Occipital lobe (tissue), 2 donors: Measurements from ENCODE around the gene GAB1. TPM values are rescaled to one million over a fixed set of nuclear protein-coding genes. Genes with fewer than 3 reads are reported as not detected.

Experiments
- DNase-seq: peaks from one replicate; lab custom pipeline; 2025; lab: John Stamatoyannopoulos, UW
- total RNA-seq: library from RNA; depleted of rRNA; stranded (reverse); fragments of >200 nt; gene quantifications from one replicate; pipeline ENCODE4 v1.2.3, GENCODE V29; 2014

GAB1 gene
- total RNA-seq, 1 donor from 2014 or later = 25.9 TPM

DNA sequence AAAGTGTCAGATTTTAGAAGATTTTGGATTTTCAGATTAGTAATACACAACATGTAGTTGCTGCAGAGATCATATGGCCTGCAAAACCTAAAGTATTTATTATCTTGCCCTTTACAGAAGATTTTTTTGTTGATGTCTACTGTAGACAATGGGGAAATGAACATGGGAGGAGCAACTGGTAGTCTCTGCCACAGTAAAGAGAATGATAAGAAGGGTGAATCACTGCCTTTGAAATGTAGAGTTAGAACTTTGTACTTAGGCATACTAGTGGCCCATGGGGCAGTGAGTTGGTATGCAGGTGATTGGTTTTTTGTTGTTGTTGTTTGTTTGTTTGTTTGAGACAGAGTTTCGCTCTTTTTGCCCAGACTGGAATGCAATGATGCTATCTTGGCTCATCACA lies 50.1 kb downstream of the GAB1 start:
- no peak for DNase-seq

DNA sequence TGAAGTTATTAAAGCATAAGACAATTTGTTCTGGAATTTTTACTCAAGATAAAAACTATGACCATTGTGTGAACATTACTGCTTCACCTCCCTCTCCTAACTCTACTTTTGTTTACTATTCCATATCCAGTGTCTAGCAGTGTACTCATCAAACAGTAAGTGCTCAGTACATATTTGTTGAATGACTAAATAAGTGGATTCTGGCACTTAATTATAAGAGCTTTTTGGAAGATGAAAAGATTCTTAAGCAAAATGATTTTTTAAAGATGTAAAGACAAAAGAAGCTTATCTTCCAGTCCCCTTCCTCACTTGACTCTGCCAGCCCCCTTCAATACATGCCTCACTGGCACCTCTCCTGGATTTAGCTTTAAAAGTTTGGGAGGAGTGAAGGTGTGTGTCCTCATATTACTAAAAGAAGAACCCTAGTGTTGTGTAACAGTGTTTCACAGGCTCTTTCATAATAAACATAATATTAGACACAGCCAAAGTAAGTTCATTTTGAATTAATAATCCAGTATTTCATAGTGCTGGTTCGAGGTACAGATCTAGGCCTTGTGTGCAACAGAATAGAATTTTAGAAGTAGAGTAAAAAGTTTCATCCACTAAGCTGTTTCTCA lies 53.0 kb downstream of the GAB1 start:
- no peak for DNase-seq

DNA sequence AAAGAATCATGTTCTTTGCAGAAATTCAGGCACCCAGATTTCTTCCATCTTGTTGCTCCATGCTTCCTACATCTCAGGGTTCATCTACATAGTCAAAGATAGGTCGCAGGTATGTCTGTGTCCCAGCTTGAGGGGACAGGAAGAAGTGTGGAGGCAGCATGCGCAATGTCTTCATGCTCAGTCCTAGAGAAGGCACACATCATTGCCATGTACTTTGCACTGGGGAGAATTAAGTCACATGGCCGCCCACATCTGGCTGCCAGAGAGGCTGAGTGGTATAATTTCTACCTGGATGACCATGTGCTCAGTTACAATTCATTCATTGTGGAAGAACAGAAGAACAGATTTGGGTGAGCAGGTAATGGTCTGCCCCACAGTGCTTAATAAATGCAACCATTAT lies 54.1 kb downstream of the GAB1 start:
- DNase-seq = no peak

DNA sequence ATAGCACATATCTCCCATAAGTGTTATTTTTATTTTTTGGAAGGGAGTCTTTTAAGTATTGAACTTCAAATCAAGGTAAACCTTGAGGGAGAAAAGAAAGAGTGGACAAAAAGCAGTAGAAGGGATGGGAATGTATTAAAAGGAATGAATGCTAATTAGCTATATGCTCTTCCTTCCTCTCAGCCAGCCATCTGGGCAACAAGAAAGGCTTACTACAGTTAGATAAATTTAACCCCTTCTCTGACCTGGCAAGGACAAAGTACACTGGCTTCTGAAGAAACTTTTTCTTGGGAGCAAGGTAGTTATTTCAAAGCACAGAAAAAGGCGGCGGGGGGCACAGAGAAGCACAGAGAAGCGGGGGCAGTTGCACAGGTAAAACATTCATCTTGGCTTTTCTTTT lies 54.6 kb downstream of the GAB1 start:
- DNase-seq = no peak

DNA sequence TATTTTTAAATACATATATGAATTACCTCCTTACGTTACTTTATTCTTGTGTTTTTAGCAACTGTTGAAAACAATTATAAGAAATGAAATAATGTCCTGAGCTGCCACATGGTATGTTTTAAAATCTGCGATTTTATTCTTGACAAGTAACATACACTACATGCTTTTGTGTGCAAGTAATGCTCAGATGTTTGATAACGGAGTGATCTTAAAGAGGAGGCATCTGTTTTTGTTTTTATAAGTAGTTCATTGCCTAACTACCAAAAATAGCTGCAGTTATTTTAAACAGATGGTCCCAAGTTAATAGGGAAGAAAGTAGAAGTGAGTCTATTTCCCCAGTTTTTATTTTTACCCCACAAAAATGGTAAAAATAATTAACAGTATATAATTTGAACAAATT lies 55.2 kb downstream of the GAB1 start:
- no peak for DNase-seq

DNA sequence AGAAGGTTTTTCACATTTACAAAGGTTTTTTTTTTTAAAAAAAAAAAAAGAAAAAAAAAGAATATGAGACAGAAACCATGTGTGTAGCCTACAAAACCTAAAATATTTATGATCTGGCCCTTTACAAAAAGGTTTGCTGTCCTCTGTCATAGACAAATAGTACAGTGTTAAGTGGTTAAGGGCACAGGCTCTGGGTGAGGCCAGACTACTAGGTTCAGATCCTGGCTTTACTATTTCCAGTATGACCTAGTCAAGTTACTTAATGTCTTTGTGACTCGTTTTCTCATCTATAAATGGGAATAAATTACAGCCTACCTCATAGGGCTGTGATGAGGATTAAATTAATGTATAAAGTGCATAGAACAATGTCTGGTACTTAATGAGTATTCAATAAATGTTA lies 56.5 kb downstream of the GAB1 start:
- DNase-seq = no peak

DNA sequence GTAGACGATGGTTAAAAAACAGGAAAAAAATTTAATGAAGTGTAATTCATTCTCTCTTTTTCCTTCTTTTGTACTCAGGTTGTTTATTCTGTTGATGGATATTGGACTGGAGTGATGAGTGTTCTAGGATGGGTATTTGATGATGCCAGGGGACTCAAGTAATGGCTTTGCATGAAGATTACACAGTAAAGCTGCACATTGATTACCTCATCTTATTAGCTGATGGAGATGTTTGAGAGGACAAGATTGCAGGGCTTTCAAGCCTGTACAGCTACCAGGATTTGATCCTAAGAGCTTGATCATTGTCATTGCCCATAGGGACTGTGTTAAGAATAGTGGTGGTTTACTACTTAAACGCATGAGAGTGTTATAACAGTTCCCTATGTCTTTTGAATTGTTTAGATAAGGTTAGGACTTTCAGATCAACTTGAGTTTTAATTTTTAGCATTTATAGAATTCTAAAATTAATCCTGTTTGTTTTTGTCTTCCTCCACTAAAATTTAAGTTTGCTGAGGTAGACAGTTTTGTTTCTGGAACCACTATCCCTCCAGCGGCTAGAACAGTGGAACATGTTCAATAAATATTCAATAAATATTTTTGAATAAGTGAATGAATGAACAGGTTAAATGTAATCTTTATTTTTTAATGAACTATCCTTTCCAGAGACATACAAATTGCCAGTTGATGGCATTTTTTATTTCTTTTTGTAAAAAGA lies 58.2 kb downstream of the GAB1 start:
- no peak for DNase-seq

DNA sequence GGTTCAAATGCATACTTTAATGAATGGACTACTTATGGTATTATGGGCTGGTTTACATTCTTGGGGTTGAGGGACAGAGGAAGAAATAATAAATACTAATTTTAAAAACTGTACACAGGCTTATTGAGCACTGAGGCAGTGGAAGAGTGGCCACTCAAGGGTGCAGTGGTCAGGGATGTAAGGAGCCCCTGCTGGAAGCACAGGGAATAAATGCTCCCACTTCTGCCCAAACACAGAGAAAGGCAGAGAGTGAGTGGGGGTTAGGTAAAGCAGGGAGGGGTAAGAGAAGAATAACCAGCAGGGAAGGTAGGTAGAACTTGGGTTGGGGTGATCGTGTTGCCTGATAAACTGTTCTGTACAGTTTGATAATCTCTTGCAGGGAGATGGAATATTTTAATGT lies 60.0 kb downstream of the GAB1 start:
- no peak for DNase-seq

DNA sequence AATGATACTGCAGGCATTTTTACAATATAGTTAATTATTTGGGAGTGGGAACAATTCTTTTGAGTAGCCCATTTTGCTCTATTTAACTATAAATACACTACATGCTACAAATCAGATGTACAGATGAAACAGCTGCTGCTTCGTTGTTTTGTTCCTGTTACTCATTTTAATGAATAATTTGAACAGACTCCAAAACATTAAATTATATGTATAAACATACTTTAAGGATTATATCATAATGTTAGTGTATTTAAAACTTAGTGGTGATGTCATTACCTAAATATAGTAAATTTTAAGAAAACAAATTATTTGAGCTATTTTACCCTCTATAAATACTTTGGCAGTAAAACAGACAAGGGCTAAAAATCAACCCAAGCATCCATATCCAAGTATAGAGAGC lies 60.7 kb downstream of the GAB1 start:
- no peak for DNase-seq

DNA sequence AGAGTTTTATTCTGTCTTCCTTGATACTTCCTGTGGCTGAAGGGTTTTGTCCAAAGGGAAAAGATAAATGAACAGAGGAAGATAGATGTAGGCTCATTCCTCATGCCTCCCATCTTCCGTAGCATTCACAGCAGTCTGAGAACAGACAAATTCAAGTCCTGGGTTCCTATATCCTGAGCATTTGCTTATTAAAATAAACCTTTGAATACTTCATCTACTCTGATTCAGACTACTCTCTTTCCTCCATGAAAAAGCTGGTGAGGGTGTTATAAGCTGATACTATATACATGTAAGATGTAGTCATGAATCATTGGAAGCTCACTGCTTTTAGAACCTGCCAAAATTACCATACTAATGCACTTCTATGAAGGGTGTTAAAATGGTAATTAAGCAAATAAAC lies 61.2 kb downstream of the GAB1 start:
- no peak for DNase-seq

DNA sequence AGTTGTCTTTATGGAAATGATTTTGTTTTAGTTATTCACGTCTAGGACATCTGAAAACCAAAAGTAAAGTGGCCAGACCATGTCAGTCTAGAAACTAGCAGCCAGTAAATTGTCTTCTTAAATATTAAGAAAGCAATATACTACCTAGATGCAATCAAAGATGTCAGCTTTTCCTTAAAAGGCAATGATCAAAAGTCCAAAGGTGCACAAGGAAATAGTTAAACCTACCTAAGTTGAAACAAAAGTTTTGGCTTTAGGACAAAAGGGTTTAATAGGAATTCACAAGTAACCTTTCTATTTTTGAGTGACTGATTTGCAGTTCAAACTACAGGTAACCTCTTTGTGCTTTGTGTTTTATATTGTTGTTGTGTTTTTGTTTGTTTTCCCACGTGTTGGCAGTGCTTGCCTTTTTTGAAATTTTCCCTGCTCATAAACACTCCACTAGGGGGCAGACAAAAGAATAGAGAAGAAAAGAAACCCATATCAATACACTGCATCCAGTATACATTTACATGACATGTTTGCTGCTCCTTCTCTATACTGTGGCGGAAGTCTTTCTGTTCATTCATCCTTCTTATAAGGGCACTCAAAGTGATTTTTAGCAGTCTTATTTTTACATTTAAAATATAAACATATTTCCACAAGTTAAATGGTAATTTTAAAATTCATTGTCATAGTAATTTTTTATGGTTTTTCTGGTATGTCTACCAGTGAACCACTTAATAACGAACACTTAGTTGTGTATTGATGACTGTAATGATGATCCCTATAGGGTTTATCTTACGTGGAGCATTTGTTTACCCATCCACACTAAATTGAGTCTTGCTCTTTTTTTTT lies 62.7 kb downstream of the GAB1 start:
- no peak for DNase-seq

DNA sequence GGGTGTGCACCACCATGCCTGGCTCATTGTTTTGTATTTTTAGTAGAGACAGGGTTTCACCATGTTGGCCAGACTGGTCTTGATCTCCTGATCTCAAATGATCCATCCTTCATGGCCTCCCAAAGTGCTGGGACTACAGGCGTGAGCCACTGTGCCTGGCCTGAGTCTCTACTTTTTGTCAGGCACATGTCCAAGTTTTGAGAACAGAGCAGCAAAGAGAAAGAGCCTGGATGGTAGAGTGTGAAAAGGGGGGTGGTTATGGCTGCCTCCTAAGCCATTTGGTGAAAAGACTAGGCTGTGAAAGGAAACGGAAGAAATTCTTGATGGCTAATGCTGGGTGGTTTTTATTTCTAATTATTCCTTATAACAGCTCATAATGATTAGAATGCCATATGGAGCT lies 63.4 kb downstream of the GAB1 start:
- no peak for DNase-seq

DNA sequence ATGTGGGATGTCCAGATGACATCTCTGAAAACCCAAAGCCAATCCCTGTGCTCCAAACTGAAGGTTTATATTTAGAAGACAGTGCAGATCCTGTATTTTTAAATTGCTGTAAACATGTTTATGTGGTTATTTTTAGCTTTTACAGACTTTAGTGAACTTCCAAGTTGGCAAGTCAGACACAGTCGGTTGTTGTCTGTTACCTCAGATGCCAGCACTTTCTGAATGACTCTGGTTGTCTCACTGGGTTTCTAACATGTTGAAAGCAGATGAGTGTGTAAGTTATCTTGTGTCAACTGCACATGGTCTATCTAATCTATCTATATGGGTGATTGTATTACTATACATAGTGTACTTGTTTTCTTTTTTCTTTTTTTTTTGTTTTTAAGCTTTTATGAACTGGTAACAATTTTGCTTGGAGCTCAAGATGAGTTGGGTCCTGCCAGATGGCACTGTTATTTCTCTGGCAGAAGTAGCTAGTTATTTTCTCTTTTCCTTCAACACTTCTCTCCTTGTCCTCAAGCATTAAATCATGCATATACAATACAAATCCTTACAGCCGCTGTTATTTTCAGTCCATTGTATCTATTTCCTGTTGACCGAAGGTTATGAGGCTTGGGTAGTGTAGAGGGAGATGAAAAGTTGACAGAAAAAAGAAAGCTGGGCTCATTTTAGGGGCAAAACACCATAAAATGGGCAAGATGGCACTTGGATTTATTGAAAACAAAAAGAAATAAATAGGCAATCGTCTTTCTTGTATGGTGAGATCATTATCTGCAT lies 66.3 kb downstream of the GAB1 start:
- DNase-seq = no peak

DNA sequence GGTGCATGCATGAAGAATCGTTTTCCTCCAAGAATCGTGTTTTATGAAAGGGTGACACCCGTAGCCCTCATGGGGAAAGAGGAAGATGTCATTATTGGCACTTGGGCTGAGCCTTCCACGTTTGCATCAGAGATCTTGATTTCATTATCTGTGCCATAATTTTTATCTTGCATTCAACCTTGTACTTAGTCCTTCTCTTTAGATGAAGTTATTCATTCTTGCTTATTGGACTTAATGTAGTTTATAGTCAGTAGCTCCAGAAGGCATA lies 66.8 kb downstream of the GAB1 start:
- DNase-seq = no peak

DNA sequence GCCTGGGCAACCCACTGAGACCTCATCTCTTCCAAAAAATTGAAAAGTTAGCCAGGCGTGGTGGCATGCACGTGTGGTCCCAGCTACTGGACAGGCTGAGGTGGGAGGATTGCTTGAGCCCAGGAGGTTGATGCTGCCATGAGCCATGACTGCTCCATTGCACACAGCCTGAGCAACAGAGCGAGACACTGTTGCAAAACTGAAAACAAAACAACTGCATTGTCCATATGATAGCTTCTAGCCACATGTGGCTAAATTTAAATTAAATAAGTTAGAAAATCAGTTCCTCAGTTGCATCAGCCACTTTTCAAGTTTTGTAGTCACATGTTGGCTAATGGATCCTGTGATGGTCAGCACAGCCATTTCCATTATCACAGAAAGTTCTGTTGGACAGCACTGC lies 67.9 kb downstream of the GAB1 start:
- DNase-seq = no peak

DNA sequence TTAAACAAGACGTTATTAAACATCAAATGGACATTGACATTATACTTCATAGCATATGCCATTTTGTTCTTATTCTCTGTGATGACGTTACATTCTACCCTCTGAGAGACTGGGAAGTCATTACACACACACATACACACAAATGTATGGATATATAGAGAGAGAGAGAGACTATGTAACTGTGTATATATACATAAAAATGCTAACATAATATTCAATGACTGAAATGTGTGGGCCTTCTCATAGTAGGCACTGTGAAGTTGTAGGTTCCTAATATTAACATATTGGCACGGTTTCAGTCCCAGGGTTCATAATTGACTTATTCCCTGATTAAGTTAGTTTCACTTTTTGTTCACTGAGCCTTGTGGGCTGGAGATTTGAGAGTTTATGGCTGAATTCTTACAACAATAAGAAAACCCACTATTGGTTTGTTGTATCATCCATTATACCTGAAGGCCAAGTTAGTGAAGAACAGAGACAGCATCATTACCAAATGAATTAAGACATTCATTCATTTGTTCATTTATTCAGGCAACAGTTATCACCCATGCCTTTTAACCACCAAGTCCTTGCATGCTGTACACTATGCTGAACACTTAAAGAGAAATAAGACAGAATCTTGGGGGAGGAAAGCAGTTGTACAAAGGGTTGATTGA lies 68.5 kb downstream of the GAB1 start:
- DNase-seq = no peak

DNA sequence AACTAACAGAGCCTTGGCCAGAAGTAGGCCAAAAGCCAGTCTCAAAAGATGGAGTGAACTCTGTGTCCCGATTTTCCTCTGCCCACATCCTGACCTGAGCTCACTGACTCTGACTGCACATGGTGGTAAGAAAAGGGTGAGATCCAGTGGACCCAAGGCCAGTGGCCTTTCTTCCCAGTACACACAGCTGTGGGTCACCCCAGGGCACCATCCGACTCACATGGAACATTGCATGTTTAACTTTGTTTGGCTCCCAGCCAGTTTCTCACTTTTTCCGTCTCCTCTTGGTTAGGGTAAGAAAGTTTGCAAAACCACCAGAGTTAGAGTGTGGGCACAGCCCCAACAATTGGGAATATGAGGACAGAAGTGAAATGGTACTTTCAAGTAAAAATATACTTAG lies 69.8 kb downstream of the GAB1 start:
- no peak for DNase-seq

DNA sequence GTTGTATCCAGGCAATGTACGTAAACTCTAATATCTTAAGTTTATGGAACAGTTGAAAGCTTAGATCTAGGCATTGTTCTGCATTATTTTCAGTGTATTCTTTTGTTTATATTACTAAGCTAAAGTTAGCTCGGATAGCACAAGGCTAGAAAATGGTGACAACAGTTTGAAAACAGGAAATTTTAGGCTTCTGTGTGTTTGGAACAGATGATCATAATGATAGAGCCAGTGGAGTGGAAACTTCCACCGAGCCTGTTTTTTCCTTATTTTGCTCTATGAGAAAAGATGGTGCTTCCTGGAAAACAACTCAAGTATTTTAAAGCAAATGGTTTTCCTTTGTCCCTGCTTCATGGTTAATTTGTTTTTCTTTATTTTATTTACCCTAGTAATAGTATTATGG lies 70.8 kb downstream of the GAB1 start:
- DNase-seq = no peak

DNA sequence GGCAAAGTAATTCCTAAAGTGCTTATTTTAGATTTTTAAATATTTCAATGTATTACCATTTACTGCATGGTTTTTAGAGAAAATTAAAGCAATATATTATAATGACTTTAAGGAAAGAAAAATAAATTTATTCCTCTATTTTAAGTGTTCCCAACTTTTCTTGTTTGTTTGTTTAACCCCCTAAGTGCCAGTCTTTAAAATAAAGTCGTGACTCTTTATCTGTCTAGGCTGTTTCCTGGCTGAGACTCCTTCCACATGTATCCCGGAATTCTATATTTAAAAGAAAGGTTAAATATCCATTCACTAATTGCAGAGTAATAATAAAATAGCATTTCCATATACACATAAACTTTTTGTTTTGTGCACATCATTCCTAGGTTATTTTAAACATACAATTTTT lies 71.2 kb downstream of the GAB1 start:
- no peak for DNase-seq

DNA sequence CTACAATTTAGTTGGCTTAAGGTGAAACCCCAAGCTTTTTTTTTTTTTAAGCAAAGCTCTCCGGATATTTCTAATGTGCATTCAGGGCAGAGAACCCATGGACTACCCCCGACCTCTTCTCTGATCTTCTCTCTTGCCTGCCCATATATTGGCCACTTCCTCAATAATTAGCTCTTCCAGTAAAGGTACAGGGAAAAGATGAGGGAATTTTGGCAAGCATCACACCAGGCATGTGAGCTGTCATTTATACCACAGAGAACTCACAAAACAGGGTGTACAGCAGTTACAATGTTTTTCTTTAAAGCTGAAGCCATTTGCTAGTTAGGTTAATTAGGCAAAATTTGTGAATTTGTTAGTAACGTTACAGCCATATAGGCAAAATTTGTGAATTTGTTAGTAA lies 73.3 kb downstream of the GAB1 start:
- DNase-seq = no peak

DNA sequence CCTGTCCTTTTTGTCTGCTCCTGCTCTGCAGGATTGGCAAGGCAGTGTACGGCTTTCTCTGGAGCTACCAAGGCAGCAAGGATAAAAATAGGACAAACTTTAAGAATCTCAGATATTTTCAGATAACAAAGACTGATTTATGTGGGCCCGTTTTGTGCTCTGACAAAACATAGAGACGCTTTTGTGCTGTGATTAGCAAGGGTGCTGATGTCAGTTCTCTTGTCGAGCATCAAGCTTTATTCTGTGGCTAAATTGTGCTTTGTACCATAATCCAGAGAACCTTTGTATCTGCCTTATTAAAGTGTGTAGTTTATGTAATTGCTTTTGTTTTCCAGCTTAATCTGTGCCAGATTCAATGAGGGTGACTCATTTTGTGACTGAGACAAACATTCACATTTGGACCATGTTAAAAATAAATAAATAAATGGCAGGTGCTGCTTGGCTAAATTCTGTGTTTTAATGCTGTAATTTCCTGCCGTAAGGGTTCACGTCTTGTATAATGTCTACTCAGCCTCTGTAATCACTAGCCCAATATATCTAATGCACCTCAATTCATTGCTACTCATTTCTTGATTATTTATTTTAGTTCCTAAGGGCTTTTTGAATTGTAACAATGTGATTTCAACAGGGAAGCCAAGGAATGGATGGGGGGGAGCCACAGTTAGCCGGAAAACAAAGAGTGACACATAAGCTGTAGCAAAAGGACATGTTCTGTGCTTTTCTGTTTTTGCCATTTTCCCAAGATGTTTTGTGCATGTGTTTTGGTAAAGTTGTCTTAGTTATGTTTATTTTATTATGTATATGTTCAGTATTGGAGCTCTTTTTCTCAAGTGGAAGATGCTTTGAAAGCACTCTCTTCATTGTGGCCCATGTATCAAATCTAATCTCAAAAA lies 75.1 kb downstream of the GAB1 start:
- DNase-seq = no peak
